Measurements from ENCODE around the gene EPHA8. TPM values are rescaled to one million over a fixed set of nuclear protein-coding genes. Genes with fewer than 3 reads are reported as not detected.

The EPHA8 gene
- total and polyA plus RNA-seq, 4 donors = not detected

DNA sequence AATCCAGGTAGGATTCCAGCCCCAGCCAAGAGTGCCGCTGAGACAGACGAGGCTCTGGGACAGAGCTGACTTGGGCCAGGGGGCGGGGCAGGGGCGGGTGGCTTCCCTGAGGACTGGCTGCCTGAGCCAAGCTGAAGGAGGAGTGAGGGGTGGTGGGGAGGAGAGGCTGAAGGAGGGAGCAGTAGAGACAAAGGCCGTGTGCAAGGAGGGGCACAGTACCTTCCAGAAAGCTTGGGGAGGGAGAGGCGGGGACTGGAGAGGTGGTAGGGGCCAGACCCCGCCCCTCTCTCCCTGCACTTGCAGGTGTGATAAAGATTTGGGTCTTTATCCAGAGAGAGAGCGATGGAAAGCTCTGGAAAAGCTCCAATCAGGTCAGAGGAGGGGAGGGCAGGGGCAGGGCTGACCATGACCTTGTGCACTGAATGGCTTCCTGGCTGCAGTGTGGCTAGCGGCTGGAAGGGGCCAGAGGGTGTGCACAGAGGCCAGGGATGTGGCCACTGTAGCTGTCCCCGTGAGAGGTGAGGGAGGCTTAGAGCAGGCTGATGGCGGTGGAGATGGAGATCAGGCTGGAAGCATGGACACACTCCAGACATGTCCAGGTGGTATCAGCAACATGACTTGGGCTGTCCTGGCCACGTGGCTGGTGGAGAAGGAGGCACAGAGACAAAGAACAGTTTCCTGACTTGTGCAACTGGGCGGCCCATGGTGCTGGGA lies 6.7 kb upstream of the EPHA8 start:
- no peaks in the 10 kb centered on the region for H3K36me3 ChIP-seq (ENCODE audit: control insufficient read depth in 4 of 4, insufficient read depth in 3 of 4, low read depth in 1 of 4, low read length in 3 of 4)
- H3K27me3 ChIP-seq (ENCODE audit: control insufficient read depth in 4 of 4, insufficient read depth in 4 of 4, low read length in 3 of 4) = peaks cover 0 to 10% (median 3%) of the 10 kb centered on the region in 4 donors
- no peak overlapping the region for H3K27ac ChIP-seq (ENCODE audit: low read depth in 1 of 2, low read length in 2 of 2)
- H3K4me1 ChIP-seq (ENCODE audit: control insufficient read depth in 4 of 4, insufficient read depth in 4 of 4, low read length in 3 of 4) = no peaks in the 10 kb centered on the region
- H3K9ac ChIP-seq (ENCODE audit: low read depth in 1 of 2, low read length in 2 of 2) = no peak overlapping the region
- TF ChIP-seq SP1 (IDR thresholded peaks at IDR 0.05) (no peak), EGR1 (IDR thresholded peaks at IDR 0.05; ENCODE audit: low read depth in 2 of 2) (no peak), HNF4A (conservative IDR thresholded peaks at IDR 0.05) (no peak), YY1 (IDR thresholded peaks at IDR 0.05) (no peak), JUND (IDR thresholded peaks at IDR 0.05) (no peak), RAD21 (IDR thresholded peaks at IDR 0.05) (no peak), RXRA (IDR thresholded peaks at IDR 0.05) (no peak), GABPA (IDR thresholded peaks at IDR 0.05 in 1 of 2, conservative IDR thresholded peaks at IDR 0.05 in 1 of 2) (no peak), FOXA2 (IDR thresholded peaks at IDR 0.05) (no peak), HNF4G (IDR thresholded peaks at IDR 0.05) (no peak), NR2F2 (IDR thresholded peaks at IDR 0.05) (no peak), TAF1 (conservative IDR thresholded peaks at IDR 0.05) (no peak), FOXA1 (IDR thresholded peaks at IDR 0.05) (no peak)
- TF ChIP-seq, protein P1, sequence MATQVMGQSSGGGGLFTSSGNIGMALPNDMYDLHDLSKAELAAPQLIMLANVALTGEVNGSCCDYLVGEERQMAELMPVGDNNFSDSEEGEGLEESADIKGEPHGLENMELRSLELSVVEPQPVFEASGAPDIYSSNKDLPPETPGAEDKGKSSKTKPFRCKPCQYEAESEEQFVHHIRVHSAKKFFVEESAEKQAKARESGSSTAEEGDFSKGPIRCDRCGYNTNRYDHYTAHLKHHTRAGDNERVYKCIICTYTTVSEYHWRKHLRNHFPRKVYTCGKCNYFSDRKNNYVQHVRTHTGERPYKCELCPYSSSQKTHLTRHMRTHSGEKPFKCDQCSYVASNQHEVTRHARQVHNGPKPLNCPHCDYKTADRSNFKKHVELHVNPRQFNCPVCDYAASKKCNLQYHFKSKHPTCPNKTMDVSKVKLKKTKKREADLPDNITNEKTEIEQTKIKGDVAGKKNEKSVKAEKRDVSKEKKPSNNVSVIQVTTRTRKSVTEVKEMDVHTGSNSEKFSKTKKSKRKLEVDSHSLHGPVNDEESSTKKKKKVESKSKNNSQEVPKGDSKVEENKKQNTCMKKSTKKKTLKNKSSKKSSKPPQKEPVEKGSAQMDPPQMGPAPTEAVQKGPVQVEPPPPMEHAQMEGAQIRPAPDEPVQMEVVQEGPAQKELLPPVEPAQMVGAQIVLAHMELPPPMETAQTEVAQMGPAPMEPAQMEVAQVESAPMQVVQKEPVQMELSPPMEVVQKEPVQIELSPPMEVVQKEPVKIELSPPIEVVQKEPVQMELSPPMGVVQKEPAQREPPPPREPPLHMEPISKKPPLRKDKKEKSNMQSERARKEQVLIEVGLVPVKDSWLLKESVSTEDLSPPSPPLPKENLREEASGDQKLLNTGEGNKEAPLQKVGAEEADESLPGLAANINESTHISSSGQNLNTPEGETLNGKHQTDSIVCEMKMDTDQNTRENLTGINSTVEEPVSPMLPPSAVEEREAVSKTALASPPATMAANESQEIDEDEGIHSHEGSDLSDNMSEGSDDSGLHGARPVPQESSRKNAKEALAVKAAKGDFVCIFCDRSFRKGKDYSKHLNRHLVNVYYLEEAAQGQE (IDR thresholded peaks at IDR 0.05) = no peak
- TF ChIP-seq, protein P2, sequence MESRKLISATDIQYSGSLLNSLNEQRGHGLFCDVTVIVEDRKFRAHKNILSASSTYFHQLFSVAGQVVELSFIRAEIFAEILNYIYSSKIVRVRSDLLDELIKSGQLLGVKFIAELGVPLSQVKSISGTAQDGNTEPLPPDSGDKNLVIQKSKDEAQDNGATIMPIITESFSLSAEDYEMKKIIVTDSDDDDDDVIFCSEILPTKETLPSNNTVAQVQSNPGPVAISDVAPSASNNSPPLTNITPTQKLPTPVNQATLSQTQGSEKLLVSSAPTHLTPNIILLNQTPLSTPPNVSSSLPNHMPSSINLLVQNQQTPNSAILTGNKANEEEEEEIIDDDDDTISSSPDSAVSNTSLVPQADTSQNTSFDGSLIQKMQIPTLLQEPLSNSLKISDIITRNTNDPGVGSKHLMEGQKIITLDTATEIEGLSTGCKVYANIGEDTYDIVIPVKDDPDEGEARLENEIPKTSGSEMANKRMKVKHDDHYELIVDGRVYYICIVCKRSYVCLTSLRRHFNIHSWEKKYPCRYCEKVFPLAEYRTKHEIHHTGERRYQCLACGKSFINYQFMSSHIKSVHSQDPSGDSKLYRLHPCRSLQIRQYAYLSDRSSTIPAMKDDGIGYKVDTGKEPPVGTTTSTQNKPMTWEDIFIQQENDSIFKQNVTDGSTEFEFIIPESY (IDR thresholded peaks at IDR 0.05) = no peak
- TF ChIP-seq, protein P3, sequence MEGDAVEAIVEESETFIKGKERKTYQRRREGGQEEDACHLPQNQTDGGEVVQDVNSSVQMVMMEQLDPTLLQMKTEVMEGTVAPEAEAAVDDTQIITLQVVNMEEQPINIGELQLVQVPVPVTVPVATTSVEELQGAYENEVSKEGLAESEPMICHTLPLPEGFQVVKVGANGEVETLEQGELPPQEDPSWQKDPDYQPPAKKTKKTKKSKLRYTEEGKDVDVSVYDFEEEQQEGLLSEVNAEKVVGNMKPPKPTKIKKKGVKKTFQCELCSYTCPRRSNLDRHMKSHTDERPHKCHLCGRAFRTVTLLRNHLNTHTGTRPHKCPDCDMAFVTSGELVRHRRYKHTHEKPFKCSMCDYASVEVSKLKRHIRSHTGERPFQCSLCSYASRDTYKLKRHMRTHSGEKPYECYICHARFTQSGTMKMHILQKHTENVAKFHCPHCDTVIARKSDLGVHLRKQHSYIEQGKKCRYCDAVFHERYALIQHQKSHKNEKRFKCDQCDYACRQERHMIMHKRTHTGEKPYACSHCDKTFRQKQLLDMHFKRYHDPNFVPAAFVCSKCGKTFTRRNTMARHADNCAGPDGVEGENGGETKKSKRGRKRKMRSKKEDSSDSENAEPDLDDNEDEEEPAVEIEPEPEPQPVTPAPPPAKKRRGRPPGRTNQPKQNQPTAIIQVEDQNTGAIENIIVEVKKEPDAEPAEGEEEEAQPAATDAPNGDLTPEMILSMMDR (IDR thresholded peaks at IDR 0.05; ENCODE audit: low read depth, low read length, missing input control) = no peak
- TF ChIP-seq, protein P4, sequence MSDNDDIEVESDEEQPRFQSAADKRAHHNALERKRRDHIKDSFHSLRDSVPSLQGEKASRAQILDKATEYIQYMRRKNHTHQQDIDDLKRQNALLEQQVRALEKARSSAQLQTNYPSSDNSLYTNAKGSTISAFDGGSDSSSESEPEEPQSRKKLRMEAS (IDR thresholded peaks at IDR 0.05) = no peak
- TF ChIP-seq, protein P5, sequence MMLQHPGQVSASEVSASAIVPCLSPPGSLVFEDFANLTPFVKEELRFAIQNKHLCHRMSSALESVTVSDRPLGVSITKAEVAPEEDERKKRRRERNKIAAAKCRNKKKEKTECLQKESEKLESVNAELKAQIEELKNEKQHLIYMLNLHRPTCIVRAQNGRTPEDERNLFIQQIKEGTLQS (IDR thresholded peaks at IDR 0.05) = no peak
- H3K9me3 ChIP-seq (ENCODE audit: control insufficient read depth in 4 of 4, low read length in 3 of 4) = no peaks in the 10 kb centered on the region
- WGBS = 28% methylated on average over 13 of the region's 13 CpGs
- H3K4me3 ChIP-seq (ENCODE audit: low read depth in 1 of 3, low read length in 3 of 3) = no peak overlapping the region
- DNase-seq (ENCODE audit: low spot score) = no peak

Measured in liver (tissue), 9 donors.